ENCODE data around the gene SMIM1.

SMIM1 gene

GRCh38 chr1:3735688-3736087 lies 36.9 kb upstream of the SMIM1 start:
- no peaks in the 10 kb centered on the region for H3K9me3 ChIP-seq (ENCODE audit: control insufficient read depth, low read length)
- WGBS = 93% methylated on average over 13 of the region's 13 CpGs
- no peak overlapping the region for H3K18ac ChIP-seq (ENCODE audit: low read depth in 1 of 2, low read length in 2 of 2)
- H3K27ac ChIP-seq (ENCODE audit: low read length, poor library complexity, severe bottlenecking) = no peak overlapping the region
- H3K4ac ChIP-seq (ENCODE audit: low read depth in 1 of 2, low read length in 2 of 2) = no peak overlapping the region
- H3K4me1 ChIP-seq (ENCODE audit: control insufficient read depth, insufficient read depth, low read depth, low read length) = peaks cover 4% of the 10 kb centered on the region
- peaks cover 7% of the 10 kb centered on the region for H3K79me1 ChIP-seq (replicated peaks; ENCODE audit: low read length, poor library complexity, severe bottlenecking)
- no peak overlapping the region for H2AK5ac ChIP-seq (ENCODE audit: low read length, severe bottlenecking)
- H4K91ac ChIP-seq (ENCODE audit: low read length) = no peak overlapping the region
- no peak overlapping the region for H2BK5ac ChIP-seq (ENCODE audit: low read depth, low read length, poor library complexity, severe bottlenecking)
- no peak overlapping the region for H3K14ac ChIP-seq (ENCODE audit: low read length in 2 of 2)
- H2BK15ac ChIP-seq (ENCODE audit: low read depth, poor library complexity, severe bottlenecking) = no peak overlapping the region
- H4K8ac ChIP-seq (ENCODE audit: low read length) = no peak overlapping the region
- DNase-seq = no peak
- no peak overlapping the region for H3K4me3 ChIP-seq (ENCODE audit: insufficient read depth in 1 of 2, low read depth in 1 of 2, low read length in 2 of 2)
- no peak overlapping the region for H2BK12ac ChIP-seq (ENCODE audit: low read length in 2 of 2)
- no peak overlapping the region for H3K4me2 ChIP-seq (ENCODE audit: low read length, poor library complexity, severe bottlenecking)
- H2BK120ac ChIP-seq (ENCODE audit: low read depth, low read length) = no peak overlapping the region
- peaks cover 13 to 27% of the 10 kb centered on the region in 2 experiments for H3K27me3 ChIP-seq (ENCODE audit: control insufficient read depth in 1 of 2, insufficient read depth in 1 of 2, low read length in 2 of 2)
- H2AFZ ChIP-seq (ENCODE audit: low read depth, low read length) = no peak overlapping the region
- H3K9ac ChIP-seq (ENCODE audit: low read length) = no peak overlapping the region
- peaks cover 40 to 45% of the 10 kb centered on the region in 2 experiments for H3K36me3 ChIP-seq (ENCODE audit: control insufficient read depth in 1 of 2, insufficient read depth in 2 of 2, low read depth in 1 of 2, low read length in 2 of 2)
- H3K23ac ChIP-seq (ENCODE audit: low read length in 2 of 2) = no peak overlapping the region

DNA sequence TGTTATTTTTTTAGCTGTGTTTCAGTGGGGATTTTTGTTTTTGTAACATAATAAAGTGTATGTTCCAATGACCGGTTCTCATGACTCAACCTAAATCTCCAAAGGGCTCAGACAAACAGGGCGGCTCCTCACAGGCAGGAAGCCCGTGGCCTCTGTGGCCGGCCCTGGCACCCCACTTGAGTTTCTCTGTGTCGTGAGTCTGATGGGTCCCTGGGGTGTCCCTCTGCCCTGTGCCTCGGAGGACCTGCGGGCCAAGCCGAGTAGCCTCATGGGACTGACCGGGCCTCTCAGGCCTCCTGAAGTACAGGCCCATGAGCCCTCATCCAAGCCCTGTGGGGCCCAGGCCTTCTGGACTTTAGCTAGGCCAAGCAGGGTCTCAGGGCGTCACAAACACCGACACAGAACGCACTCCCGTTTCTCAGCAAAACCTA lies 36.4 kb upstream of the SMIM1 start:
- Histone ChIP-seq H4K8ac (ENCODE audit: low read length) (no peak overlapping the region), H3K4me1 (ENCODE audit: control insufficient read depth, insufficient read depth, low read depth, low read length) (peaks cover 4% of the 10 kb centered on the region), H3K9me3 (ENCODE audit: control insufficient read depth, low read length) (no peaks in the 10 kb centered on the region), H2BK12ac (ENCODE audit: low read length in 2 of 2) (no peak overlapping the region), H3K4me3 (ENCODE audit: insufficient read depth in 1 of 2, low read depth in 1 of 2, low read length in 2 of 2) (no peak overlapping the region), H2BK15ac (ENCODE audit: low read depth, poor library complexity, severe bottlenecking) (no peak overlapping the region), H3K14ac (ENCODE audit: low read length in 2 of 2) (no peak overlapping the region), H3K18ac (ENCODE audit: low read depth in 1 of 2, low read length in 2 of 2) (no peak overlapping the region), H2BK5ac (ENCODE audit: low read depth, low read length, poor library complexity, severe bottlenecking) (no peak overlapping the region), H2AK5ac (ENCODE audit: low read length, severe bottlenecking) (no peak overlapping the region), H2AFZ (ENCODE audit: low read depth, low read length) (no peak overlapping the region), H3K79me1 (replicated peaks; ENCODE audit: low read length, poor library complexity, severe bottlenecking) (peaks cover 7% of the 10 kb centered on the region), H2BK120ac (ENCODE audit: low read depth, low read length) (no peak overlapping the region), H3K23ac (ENCODE audit: low read length in 2 of 2) (no peak overlapping the region), H3K27me3 (ENCODE audit: control insufficient read depth in 1 of 2, insufficient read depth in 1 of 2, low read length in 2 of 2) (peaks cover 13 to 22% of the 10 kb centered on the region in 2 experiments), H3K9ac (ENCODE audit: low read length) (no peak overlapping the region), H3K4me2 (ENCODE audit: low read length, poor library complexity, severe bottlenecking) (no peak overlapping the region), H3K27ac (ENCODE audit: low read length, poor library complexity, severe bottlenecking) (no peak overlapping the region), H3K36me3 (ENCODE audit: control insufficient read depth in 1 of 2, insufficient read depth in 2 of 2, low read depth in 1 of 2, low read length in 2 of 2) (peaks cover 40 to 49% of the 10 kb centered on the region in 2 experiments), H3K4ac (ENCODE audit: low read depth in 1 of 2, low read length in 2 of 2) (no peak overlapping the region), H4K91ac (ENCODE audit: low read length) (no peak overlapping the region)
- DNase-seq = no peak
- WGBS = 97% methylated on average over 13 of the region's 13 CpGs

DNA sequence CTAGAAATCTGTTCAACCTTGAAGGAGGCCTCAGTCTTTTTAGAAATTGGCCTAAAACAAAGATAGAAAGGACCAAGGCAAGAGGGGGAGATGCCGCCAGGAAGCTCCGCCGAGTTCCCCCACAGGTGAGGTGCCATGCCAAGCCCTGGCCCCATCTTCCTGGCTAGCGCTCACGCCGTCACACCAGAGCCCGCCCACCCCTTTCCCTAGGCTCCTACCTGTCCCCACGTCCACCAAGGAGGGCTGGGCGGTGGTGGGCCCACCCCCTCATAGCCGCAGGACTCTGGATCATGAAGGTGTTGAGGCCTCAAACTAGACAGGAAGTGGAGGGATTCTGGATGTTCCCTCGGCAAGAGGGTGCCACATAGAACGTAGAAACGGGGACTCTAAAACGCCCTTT lies 35.8 kb upstream of the SMIM1 start:
- Histone ChIP-seq H3K27ac (ENCODE audit: low read length, poor library complexity, severe bottlenecking) (no peak overlapping the region), H3K14ac (ENCODE audit: low read length in 2 of 2) (no peak overlapping the region), H3K4me3 (ENCODE audit: insufficient read depth in 1 of 2, low read depth in 1 of 2, low read length in 2 of 2) (no peak overlapping the region), H3K18ac (ENCODE audit: low read depth in 1 of 2, low read length in 2 of 2) (no peak overlapping the region), H3K9me3 (ENCODE audit: control insufficient read depth, low read length) (no peaks in the 10 kb centered on the region), H4K8ac (ENCODE audit: low read length) (no peak overlapping the region), H3K23ac (ENCODE audit: low read length in 2 of 2) (no peak overlapping the region), H3K9ac (ENCODE audit: low read length) (no peak overlapping the region), H3K4me1 (ENCODE audit: control insufficient read depth, insufficient read depth, low read depth, low read length) (peaks cover 4% of the 10 kb centered on the region), H2BK12ac (ENCODE audit: low read length in 2 of 2) (no peak overlapping the region), H2BK120ac (ENCODE audit: low read depth, low read length) (no peak overlapping the region), H2BK5ac (ENCODE audit: low read depth, low read length, poor library complexity, severe bottlenecking) (no peak overlapping the region), H2AK5ac (ENCODE audit: low read length, severe bottlenecking) (no peak overlapping the region), H2BK15ac (ENCODE audit: low read depth, poor library complexity, severe bottlenecking) (no peak overlapping the region), H3K36me3 (ENCODE audit: control insufficient read depth in 1 of 2, insufficient read depth in 2 of 2, low read depth in 1 of 2, low read length in 2 of 2) (peaks cover 40 to 54% of the 10 kb centered on the region in 2 experiments), H3K4ac (ENCODE audit: low read depth in 1 of 2, low read length in 2 of 2) (no peak overlapping the region), H2AFZ (ENCODE audit: low read depth, low read length) (no peak overlapping the region), H3K4me2 (ENCODE audit: low read length, poor library complexity, severe bottlenecking) (no peak overlapping the region), H3K27me3 (ENCODE audit: control insufficient read depth in 1 of 2, insufficient read depth in 1 of 2, low read length in 2 of 2) (peaks cover 9 to 17% of the 10 kb centered on the region in 2 experiments), H3K79me1 (replicated peaks; ENCODE audit: low read length, poor library complexity, severe bottlenecking) (peaks cover 7% of the 10 kb centered on the region), H4K91ac (ENCODE audit: low read length) (no peak overlapping the region)
- WGBS = 90% methylated on average over 12 of the region's 14 CpGs
- no peak for DNase-seq

DNA sequence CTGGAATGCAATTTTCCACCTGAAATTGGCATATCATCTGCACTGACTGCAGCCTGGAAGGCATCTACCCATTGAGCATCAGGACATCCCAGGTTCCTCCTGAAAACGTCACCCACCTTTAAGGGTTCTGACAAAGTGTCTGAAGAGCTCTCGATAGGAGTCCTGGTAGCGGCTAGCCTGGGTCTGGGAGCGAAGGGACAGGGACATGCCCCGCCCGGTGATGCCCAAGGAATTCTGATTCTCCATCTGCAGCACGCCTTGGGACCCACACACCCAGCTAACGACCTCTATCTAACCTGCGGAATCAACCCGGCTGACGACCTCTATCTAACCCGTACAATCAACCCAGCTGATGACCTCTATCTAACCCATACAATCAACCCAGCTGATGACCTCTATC lies 33.6 kb upstream of the SMIM1 start:
- Histone ChIP-seq H3K4me2 (ENCODE audit: low read length, poor library complexity, severe bottlenecking) (no peak overlapping the region), H3K4me3 (ENCODE audit: insufficient read depth in 1 of 2, low read depth in 1 of 2, low read length in 2 of 2) (no peak overlapping the region), H2AFZ (ENCODE audit: low read depth, low read length) (no peak overlapping the region), H3K4ac (ENCODE audit: low read depth in 1 of 2, low read length in 2 of 2) (no peak overlapping the region), H3K4me1 (ENCODE audit: control insufficient read depth, insufficient read depth, low read depth, low read length) (peaks cover 7% of the 10 kb centered on the region), H3K23ac (ENCODE audit: low read length in 2 of 2) (no peak overlapping the region), H3K79me1 (replicated peaks; ENCODE audit: low read length, poor library complexity, severe bottlenecking) (peaks cover 13% of the 10 kb centered on the region), H2BK5ac (ENCODE audit: low read depth, low read length, poor library complexity, severe bottlenecking) (no peak overlapping the region), H3K36me3 (ENCODE audit: control insufficient read depth in 1 of 2, insufficient read depth in 2 of 2, low read depth in 1 of 2, low read length in 2 of 2) (peaks cover 52 to 68% of the 10 kb centered on the region in 2 experiments), H2BK12ac (ENCODE audit: low read length in 2 of 2) (no peak overlapping the region), H2BK15ac (ENCODE audit: low read depth, poor library complexity, severe bottlenecking) (no peak overlapping the region), H3K9ac (ENCODE audit: low read length) (no peak overlapping the region), H2AK5ac (ENCODE audit: low read length, severe bottlenecking) (no peak overlapping the region), H3K18ac (ENCODE audit: low read depth in 1 of 2, low read length in 2 of 2) (no peak overlapping the region), H3K9me3 (ENCODE audit: control insufficient read depth, low read length) (no peaks in the 10 kb centered on the region), H3K27me3 (ENCODE audit: control insufficient read depth in 1 of 2, insufficient read depth in 1 of 2, low read length in 2 of 2) (no peaks in the 10 kb centered on the region), H3K27ac (ENCODE audit: low read length, poor library complexity, severe bottlenecking) (no peak overlapping the region), H3K14ac (ENCODE audit: low read length in 2 of 2) (no peak overlapping the region), H4K91ac (ENCODE audit: low read length) (no peak overlapping the region), H2BK120ac (ENCODE audit: low read depth, low read length) (no peak overlapping the region), H4K8ac (ENCODE audit: low read length) (no peak overlapping the region)
- 97% methylated on average over 12 of the region's 12 CpGs for WGBS
- no peak for DNase-seq

Data from mesenchymal stem cell (in vitro differentiated cells and primary cell).